Loucy (cell line): Measurements from ENCODE around the gene PDE4DIP.
"Not testable (repeated sequence)": the region's sequence is repeated elsewhere in the genome, so short reads cannot be mapped to it uniquely, and the experiment has no call there.

Experiments used
- CTCF ChIP-seq: fragments of 200-600 bp; sonication (generic); conservative IDR thresholded peaks from 2 replicates; pipeline ENCODE4 v1.5.1; 2014; ENCODE audit warnings: mild to moderate bottlenecking, antibody characterized with exemption, low read length
- EZH2phosphoT487 ChIP-seq: fragments of 200-600 bp; IDR thresholded peaks from 2 replicates; pipeline ENCODE4 v1.6.1; 2018; ENCODE audit warnings: antibody characterized with exemption, mild to moderate bottlenecking, moderate library complexity, borderline replicate concordance

GRCh38 chr1:148888597-148888996, 44.4 kb downstream of the PDE4DIP start:
- TF ChIP-seq CTCF, EZH2phosphoT487: not testable (repeated sequence)
